ENCODE measurements around the gene RPS28.

RPS28 gene

GRCh38 chr19:8319807-8320520 is 1.3 kb upstream of the RPS28 start:
- DNase-seq (ENCODE audit: low read depth in 2 of 3, low spot score in 1 of 3), result no peak

GRCh38 chr19:8320564-8321066 is 681 bp upstream of the RPS28 start:
- no peak for DNase-seq (ENCODE audit: low read depth in 2 of 3, low spot score in 1 of 3)

- no peak for DNase-seq (ENCODE audit: low read depth in 2 of 3, low spot score in 1 of 3)
These were observed 816 bp downstream of the RPS28 start for GRCh38 chr19:8321986-8322637.

- DNase-seq (ENCODE audit: low read depth in 2 of 3, low spot score in 1 of 3), result no peak
These were observed 1.3 kb downstream of the RPS28 start for GRCh38 chr19:8322638-8322997.

- no peak for DNase-seq (ENCODE audit: low read depth in 2 of 3, low spot score in 1 of 3)
These were observed 2.5 kb downstream of the RPS28 start for GRCh38 chr19:8323781-8324185.

- DNase-seq (ENCODE audit: low read depth in 2 of 3, low spot score in 1 of 3), result no peak
These were observed 3.1 kb downstream of the RPS28 start for GRCh38 chr19:8324186-8325050.

- no peak for DNase-seq (ENCODE audit: low read depth in 2 of 3, low spot score in 1 of 3)
These were observed 4.2 kb downstream of the RPS28 start for GRCh38 chr19:8325454-8325853.

- DNase-seq (ENCODE audit: low read depth in 2 of 3, low spot score in 1 of 3), result no peak
These were observed 8.7 kb downstream of the RPS28 start for GRCh38 chr19:8329996-8330395.

- no peak for DNase-seq (ENCODE audit: low read depth in 2 of 3, low spot score in 1 of 3)
These were observed 10.1 kb downstream of the RPS28 start for GRCh38 chr19:8331263-8331845.

- DNase-seq (ENCODE audit: low read depth in 2 of 3, low spot score in 1 of 3), result no peak
These were observed 11.9 kb downstream of the RPS28 start for GRCh38 chr19:8332976-8333766.

GRCh38 chr19:8333767-8334457 is 12.6 kb downstream of the RPS28 start:
- no peak for DNase-seq (ENCODE audit: low read depth in 2 of 3, low spot score in 1 of 3)

- DNase-seq (ENCODE audit: low read depth in 2 of 3, low spot score in 1 of 3), result no peak
These were observed 13.4 kb downstream of the RPS28 start for GRCh38 chr19:8334458-8335342.

- no peak for DNase-seq (ENCODE audit: low read depth in 2 of 3, low spot score in 1 of 3)
These were observed 14.2 kb downstream of the RPS28 start for GRCh38 chr19:8335343-8336071.

- DNase-seq (ENCODE audit: low read depth in 2 of 3, low spot score in 1 of 3), result no peak
These were observed 14.8 kb downstream of the RPS28 start for GRCh38 chr19:8336072-8336569.

- no peak for DNase-seq (ENCODE audit: low read depth in 2 of 3, low spot score in 1 of 3)
These were observed 15.4 kb downstream of the RPS28 start for GRCh38 chr19:8336660-8337059.

- DNase-seq (ENCODE audit: low read depth in 2 of 3, low spot score in 1 of 3), result no peak
These were observed 16.4 kb downstream of the RPS28 start for GRCh38 chr19:8337728-8338127.

GRCh38 chr19:8338835-8339234 is 17.5 kb downstream of the RPS28 start:
- no peak for DNase-seq (ENCODE audit: low read depth in 2 of 3, low spot score in 1 of 3)

All from stimulated activated CD4-positive, alpha-beta T cell treated with anti-CD3 and anti-CD28 coated beads, Interleukin-12 subunit alpha, Interleukin-12 subunit beta, amount 100 ng/mL, for 48 hours (primary cell).